Medulla oblongata (tissue), 1 donor: ENCODE measurements around the gene ADRB1.

Source experiments
- DNase-seq: peaks from one replicate; pipeline ENCODE4 v3.0.0-alpha.2; 2015; ENCODE audit errors: extremely low spot score

Gene ADRB1

GRCh38 chr10:114026189-114027040 lies 17.3 kb upstream of the ADRB1 start:
- no peak for DNase-seq

DNA sequence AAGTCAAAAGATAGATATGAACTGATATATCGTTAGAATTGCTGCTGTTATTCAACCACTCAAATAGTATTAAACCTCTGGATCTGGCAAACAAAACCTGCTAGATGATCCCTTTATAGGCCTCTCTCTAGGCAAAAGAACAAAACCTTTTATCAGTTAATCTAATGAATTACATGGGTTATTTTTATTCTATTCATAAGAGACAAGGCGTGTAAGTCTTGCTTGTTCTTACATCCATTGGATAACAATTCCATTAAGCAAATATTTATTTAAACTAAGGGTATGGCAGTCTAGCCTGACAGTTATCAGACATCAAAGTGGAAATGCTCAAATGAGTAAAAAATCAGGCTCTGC lies 16.6 kb upstream of the ADRB1 start:
- no peak for DNase-seq

GRCh38 chr10:114027951-114028350 lies 15.7 kb upstream of the ADRB1 start:
- no peak for DNase-seq

- no peak for DNase-seq
These were observed 15.2 kb upstream of the ADRB1 start for GRCh38 chr10:114028425-114028824.

DNA sequence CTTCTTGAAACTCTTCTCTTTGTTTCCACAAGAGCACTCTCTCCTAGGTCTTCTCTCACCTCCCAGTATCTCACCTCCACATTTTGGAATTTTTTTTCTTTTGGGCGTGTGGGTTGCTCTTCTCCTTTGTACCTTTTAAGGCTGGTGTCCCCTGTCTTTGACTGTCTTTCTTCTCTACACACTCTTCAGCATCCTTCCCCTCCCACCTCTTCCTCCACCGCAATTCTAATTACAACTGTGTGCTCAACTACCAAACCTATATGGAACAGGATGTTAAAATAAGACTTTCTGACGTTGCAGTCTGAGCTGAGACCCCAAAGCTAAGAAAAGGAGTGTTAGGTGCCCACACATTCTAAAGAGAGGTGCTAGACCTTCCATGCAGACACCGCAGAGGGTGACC lies 14.0 kb upstream of the ADRB1 start:
- DNase-seq: no peak

DNA sequence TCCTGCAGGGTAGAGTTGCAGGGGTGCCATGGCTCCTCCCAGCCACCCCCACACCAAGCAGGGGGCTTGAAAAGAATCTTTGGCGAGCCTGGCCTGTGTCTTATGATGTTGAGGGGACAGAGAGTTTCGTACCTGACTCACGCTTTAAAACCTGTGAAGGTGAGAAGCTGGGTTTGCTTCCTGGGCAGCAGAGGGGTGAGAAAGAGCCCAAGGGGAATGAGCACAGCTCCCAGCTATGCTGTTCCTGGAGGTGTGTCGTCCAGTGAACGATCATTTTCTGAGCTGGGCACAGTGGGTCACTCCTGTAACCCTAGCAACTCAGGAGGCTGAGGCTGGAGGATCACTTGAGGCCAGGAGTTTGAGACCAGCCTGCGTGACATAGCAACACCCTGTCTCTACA lies 13.5 kb upstream of the ADRB1 start:
- no peak for DNase-seq

DNA sequence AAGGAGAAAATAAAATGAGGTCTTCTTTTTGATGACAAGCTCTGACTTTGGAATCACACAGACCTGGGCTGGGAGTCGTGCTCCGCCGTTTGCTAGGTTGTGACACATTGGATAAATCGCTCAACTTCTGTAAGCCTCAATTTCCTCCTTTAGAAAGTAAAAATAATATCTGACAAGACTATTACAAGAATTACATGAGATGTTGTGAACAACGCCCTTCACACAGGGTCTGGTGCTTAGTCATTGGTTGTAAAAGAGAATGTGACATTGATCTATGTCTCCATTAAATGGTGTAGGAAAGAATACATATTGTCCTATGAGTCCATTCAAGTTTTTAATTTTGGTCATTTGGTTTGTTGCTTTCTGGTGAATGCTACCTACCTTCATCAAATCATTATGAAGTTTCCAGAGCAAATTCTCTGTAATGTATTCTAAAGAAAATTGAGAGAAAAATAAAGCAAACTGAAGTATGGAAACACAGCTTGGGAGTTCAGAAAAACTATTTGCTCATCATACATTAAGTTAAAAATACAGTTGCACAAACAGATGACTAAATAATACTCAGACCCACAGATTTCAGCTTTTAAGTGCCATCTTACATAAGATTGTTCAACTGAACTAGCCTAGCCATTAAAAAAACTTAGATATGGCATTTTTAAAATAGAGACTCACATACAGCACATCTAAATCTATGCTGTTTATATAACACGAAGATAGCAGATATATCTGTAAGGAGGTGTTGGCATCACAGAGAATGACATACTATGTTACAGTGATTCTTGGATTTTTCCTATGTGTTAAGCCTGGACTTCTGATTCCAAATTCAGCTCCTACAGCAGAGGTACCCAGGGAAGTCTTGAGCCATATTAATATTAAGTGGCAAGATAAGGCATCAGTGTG lies 12.3 kb upstream of the ADRB1 start:
- no peak for DNase-seq

DNA sequence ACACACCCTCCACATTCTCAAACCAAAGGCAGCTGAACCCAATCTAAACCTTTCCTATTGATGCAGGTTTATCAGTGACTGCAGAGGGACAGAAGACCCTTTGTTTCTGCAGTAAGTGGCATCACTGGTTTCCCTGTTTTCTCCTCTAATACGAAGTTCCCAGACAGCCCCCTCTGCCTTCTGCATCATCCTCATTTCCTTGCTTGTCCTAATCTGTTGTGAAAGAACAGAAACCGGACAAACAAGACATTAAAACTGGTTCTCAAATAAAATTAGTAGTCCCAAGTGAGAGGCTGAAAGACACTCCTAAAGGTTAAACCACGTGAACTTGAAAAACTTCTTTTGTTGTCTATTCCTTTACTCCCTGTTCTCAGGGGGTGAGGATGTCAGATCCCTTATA lies 10.1 kb upstream of the ADRB1 start:
- no peak for DNase-seq

GRCh38 chr10:114034923-114035645 lies 8.6 kb upstream of the ADRB1 start:
- DNase-seq: no peak

DNA sequence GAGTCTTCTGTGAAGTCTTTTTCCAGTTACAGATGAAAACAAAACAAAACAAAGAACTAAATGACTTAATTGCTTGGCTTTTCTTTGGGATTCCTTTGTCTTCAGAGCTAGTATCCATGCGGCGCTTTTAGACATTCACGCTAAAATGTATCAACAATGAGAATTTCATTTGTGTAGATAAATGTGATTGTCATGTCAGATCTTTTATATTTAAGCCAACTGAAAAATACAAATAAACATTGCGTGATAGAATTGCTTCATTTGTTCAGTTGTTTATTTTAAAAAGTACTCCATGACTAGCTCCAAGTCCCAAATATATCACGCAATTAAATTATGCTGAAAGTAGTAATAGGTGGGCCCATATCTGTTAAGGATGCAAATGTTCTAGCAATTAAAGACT lies 7.9 kb upstream of the ADRB1 start:
- no peak for DNase-seq

- no peak for DNase-seq
These were observed 4.8 kb upstream of the ADRB1 start for GRCh38 chr10:114038819-114039218.

DNA sequence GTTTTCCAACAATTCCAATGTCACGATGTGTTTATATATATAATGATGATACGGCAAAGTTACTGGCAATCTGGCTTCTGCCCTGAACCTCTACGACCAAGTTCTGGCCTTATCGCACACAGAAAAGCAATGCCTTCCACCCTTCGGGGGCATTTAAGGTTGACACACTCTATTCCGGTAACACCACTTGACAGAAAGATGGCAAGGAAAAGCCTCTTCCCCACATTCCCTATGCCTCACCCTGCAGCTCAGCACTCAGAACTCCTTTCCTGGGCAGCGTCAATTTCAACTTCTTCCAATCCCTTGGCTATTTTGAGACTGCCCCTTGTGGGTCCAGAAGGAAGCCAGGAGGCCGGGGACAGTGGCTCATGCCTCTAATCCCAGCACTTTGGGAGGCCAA lies 2.5 kb upstream of the ADRB1 start:
- DNase-seq: no peak

DNA sequence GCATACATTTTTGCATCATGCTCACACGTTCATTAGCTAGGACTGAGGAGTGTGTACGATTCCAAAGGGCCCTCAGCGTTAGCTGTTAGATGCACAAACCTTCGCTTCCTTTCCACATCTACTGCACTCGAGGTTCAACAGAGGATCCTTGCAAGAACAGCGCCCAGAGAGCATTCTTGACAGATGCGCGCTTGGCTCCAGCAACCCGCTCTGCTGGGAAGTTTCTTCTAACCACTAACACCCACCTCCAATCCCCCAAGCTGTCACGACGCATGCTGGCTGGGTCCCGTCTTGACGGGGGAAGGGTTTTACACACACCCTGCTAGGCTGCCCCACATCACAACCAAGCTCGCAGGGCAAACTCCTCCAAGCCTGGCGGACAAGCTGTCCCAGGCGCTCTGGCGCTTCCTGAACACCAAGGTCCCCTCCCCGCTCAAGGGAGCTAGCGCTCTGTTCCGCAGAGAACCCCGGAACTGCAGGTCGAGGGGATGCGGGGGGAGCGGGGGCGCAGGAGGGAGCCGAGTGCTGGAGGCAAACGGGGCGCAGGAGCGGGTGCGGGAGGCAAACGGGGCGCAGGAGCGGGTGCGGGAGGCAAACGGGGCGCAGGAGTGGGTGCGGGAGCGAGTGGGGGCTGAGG lies 653 bp upstream of the ADRB1 start:
- peak; percentile 42 for DNase-seq

GRCh38 chr10:114044247-114045135 lies 825 bp downstream of the ADRB1 start:
- no peak for DNase-seq

DNA sequence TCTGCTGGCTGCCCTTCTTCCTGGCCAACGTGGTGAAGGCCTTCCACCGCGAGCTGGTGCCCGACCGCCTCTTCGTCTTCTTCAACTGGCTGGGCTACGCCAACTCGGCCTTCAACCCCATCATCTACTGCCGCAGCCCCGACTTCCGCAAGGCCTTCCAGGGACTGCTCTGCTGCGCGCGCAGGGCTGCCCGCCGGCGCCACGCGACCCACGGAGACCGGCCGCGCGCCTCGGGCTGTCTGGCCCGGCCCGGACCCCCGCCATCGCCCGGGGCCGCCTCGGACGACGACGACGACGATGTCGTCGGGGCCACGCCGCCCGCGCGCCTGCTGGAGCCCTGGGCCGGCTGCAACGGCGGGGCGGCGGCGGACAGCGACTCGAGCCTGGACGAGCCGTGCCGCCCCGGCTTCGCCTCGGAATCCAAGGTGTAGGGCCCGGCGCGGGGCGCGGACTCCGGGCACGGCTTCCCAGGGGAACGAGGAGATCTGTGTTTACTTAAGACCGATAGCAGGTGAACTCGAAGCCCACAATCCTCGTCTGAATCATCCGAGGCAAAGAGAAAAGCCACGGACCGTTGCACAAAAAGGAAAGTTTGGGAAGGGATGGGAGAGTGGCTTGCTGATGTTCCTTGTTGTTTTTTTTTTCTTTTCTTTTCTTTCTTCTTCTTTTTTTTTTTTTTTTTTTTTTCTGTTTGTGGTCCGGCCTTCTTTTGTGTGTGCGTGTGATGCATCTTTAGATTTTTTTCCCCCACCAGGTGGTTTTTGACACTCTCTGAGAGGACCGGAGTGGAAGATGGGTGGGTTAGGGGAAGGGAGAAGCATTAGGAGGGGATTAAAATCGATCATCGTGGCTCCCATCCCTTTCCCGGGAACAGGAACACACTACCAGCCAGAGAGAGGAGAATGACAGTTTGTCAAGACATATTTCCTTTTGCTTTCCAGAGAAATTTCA lies 1.7 kb downstream of the ADRB1 start:
- DNase-seq: no peak

DNA sequence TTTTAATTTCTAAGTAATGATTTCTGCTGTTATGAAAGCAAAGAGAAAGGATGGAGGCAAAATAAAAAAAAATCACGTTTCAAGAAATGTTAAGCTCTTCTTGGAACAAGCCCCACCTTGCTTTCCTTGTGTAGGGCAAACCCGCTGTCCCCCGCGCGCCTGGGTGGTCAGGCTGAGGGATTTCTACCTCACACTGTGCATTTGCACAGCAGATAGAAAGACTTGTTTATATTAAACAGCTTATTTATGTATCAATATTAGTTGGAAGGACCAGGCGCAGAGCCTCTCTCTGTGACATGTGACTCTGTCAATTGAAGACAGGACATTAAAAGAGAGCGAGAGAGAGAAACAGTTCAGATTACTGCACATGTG lies 2.4 kb downstream of the ADRB1 start:
- no peak for DNase-seq

DNA sequence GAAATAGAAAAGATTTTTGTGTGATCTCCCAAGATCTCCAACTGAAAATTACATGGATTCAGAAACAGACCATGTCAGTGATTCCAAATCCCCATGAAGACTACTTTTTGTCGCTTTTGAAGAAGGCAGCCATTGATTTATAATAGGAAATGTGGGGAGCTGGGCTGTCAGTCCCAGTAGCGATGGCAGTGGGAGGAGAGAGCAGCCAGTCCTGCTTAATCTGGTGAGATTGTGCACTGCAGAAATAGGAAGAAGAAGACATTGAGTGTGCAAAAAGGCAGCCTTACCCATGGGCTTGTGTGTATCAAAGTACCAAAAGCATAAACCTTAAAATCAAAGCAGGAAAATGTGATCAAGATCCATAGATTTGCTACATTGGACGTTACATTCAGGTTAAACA lies 4.8 kb downstream of the ADRB1 start:
- DNase-seq: no peak

DNA sequence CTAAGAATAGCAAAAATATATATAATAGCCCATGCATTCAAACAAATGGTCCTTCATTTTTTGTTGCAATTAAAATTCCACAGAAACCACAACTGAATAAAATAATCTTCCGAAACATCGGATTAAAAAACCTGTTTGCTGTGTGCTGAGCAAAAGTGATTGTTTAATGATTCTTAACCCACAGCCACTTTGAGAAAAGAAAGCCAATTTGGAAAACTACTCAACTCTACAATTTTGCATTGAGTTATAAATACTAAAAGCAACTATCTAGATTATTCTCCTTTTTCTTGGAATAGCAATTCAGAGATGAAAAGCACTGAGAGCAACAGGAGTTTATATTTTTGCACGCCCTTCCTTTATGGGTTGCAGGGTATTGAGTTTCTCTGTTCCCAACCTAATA lies 8.0 kb downstream of the ADRB1 start:
- DNase-seq: no peak

DNA sequence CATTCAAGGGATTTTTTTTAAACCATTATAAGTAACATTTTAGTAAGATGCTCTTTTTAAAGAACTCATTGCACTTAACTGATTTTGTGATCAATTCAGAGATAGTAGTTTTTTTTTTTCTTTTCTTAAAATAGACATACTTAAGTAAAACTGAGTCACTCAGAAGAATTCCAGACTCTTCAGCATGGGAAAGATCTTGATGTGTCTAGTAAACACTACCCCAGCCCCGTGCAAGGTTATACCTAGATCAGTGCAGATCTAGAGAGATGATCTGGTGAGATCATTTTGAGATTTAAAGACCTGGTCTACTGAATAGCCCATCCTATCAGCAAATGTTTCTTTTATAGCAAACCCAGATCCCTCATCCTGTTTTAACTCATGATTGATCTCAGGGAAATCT lies 8.6 kb downstream of the ADRB1 start:
- no peak for DNase-seq

DNA sequence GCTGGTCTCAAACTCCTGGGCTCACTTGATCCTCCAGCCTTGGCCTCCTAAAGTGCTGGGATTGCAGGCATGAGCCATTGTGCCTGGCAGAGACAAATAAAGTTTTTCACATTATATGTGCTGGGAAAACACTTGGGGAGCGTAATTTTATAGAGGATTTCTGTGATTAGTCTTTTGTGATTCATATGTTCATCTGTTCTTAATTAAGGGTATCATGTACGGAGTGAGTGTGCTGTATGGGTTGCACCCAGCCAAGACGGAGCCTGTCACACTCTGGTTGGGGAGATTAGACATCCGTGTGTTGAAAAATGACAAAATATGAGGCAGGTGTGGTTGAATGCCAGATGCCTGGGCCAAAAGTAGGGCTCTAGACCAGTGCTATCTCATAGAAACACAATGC lies 10.3 kb downstream of the ADRB1 start:
- no peak for DNase-seq
